NCI-H345 (cell line): ENCODE results near the gene C1QTNF5.

ENCODE experiments used
- DNase-seq: peaks from one replicate; lab custom pipeline; 2025; lab: John Stamatoyannopoulos, UW

Gene C1QTNF5

DNA sequence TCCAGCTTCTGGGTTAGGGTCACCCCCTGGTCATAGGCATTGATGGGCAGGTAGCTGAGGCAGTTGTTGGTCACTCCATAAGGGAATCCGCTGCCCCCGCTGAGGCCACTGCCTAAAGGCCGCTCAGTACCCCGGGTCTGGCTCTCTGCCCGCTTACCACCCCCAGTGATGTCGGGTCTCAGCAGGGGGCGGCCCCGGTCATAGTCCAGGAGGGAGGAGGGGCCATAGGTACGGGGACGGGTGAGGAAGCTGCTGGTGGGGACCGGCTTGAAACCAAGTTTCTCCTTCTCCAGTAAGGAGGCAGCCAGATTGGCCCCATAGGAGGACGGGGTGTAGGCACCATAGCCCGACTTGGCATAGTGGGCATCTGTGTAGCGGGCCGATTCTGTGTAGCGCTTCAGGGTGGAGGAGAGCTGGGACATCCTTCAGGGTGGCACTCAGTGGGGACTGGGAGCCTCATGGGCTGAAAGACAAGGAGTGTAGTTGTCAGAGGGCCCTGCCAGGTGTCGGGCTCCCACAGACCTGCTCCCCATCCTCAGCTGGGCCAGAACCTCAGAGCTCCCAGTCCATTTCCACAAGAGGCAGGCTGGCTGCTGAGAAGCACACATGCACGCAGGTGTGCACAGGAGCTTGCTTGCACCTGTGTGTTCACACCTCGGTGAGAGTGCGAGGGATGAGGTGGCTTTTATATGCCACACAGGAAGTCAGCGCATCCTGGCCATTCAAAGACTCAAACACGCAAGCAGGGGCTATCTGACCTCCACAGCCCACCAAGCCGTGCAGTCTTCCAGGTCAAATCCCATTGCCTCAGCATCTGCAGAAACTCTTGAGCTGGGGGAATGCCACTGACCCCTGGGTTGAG, 32.6 kb upstream of the C1QTNF5 start:
- no peak for DNase-seq

DNA sequence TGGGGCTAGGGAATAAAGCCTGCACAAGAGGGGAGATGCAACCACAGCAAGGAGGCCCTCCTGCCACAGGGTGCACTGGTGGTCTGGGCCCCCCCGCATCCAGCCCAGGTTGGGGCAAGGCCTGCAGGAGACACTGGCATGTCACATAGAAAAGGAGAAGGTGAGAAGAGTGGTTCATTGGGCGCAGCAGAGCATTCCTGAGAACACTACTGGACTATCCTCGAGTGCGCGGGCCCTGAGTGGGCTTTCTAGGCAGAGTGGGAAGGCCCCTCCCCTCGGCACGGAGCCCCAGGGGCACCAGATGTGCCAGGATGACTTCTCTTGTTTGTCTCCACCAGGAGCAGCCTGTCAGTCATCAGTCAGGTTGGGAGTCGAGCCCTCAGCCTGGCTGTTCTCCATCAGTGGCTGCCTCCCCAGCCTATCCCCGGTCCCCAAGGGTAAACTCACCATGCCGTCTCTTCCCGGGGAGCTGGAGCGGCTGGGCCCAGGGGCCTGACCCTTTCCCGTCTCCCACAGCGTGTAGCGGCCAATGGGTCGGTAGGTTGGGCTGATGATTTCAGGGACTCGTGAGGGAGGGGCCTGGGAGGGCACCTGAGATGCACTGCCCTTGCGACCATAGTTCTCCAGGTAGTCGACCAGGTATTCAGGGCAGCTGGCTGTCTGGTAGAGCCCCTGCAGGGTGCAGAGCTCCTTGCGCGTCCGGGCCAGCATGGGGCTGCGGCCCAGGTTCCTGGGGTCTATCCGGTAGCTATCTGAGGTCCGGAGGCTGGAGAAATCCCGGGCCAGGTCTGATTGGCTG, 31.8 kb upstream of the C1QTNF5 start:
- no peak for DNase-seq

DNA sequence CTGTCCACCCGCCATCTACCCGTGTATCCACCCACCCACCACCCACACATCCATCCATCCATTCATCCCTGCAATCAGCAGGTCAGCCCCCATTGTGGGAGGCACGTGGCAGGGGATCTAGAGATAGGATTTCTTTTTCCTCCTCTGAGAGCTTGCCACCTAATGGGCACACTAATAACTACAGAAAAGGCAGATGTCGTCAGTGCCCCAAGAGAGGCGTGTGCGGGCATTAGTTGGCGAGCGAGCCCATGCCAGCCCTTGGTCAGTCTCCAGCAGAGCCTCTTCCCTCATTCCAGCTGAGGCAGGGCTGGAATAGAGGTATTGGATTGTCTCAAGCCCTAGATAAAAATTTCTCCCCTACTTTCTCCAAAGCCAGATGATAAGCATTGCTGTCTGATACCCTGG, 31.1 kb upstream of the C1QTNF5 start:
- DNase-seq = no peak

DNA sequence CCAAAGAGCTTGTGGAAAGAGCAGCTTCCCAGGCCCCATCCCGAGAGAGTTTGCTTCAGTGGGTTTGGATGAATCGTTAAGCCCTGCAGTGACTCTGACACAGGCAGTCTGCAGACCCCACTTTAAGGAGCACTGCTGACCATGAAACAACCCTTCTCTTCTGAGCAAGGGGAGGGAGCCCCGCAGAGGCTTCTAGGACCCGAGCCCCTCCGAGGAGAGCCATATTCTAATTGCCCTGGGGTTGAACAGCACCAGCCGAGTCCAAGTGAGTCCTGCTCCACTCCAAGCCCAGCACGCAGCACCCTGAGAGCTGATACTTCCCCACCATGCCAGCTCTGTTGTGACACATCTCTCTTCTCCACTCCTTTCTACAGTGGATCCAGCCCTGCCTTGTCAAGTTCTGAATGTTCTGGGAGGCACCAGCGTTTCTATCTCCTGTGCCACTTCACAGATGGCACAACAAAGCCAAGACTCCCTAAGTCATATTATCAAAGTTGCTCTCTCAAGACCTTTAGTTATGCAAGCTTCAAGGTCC, 30.5 kb upstream of the C1QTNF5 start:
- no peak for DNase-seq

DNA sequence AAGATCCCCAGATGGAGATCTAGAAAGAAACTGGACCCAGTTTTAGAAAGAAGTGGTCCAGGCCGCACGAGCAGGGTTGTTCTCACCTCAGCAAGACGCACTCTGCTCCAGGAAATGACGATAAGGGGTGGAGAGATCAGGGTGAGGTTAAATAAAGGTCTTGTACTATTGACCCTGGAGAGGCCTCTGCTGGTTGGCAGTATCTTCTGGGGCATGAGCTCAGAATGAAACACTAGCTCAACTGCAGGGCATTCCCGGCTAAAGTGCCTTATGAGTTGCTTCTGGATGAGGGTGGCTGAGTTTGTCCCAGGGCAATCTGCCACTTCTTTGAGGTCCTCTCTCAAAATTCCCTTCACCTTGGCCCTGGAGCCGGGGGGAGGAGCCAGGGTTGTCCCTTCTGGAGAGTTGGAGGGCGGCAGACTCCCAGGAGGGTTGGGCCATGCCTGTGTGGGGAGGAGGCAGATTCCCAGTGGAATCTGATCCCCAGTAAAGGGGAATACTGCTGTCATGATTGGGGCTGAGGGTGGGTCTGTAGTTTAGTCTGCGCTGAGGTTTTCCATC, 29.9 kb upstream of the C1QTNF5 start:
- DNase-seq = no peak

DNA sequence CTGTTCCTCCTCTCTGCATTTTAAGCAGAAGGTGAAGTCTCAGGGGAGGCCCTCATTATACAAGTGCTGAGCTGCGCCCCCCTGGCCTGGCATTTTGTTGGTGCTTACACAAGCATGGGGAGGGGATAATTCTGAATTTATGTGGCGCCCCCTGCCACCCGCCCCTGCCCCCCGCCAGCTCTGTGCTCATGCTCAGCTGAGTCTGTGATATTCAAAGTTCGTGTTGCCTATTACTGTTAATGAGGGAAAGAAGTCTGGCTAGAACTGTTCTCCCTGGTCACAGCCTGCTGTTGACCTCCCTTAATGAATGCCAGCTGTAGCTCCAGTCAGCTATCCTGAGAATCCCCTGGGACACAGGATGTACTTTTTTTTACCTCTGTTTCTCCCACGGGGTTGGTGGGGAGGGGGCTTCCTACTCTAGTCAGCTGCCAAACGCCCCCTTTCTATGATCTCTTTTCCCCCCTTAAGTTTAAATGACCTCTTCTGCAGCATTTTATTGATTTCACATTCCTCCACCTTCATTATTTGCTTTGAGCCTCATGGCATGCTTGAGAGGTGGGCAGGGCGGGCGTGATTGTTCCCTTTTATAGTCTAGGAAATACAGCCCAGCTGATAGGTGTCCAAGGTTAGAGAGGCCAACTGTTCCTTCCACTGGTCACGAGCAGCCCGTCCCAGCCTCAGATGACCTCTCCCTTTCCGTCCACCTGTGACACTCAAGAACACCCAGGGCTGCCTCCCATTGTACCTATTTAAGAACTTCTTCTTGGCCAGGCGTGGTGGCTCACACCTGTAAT, 28.6 kb upstream of the C1QTNF5 start:
- DNase-seq = no peak

DNA sequence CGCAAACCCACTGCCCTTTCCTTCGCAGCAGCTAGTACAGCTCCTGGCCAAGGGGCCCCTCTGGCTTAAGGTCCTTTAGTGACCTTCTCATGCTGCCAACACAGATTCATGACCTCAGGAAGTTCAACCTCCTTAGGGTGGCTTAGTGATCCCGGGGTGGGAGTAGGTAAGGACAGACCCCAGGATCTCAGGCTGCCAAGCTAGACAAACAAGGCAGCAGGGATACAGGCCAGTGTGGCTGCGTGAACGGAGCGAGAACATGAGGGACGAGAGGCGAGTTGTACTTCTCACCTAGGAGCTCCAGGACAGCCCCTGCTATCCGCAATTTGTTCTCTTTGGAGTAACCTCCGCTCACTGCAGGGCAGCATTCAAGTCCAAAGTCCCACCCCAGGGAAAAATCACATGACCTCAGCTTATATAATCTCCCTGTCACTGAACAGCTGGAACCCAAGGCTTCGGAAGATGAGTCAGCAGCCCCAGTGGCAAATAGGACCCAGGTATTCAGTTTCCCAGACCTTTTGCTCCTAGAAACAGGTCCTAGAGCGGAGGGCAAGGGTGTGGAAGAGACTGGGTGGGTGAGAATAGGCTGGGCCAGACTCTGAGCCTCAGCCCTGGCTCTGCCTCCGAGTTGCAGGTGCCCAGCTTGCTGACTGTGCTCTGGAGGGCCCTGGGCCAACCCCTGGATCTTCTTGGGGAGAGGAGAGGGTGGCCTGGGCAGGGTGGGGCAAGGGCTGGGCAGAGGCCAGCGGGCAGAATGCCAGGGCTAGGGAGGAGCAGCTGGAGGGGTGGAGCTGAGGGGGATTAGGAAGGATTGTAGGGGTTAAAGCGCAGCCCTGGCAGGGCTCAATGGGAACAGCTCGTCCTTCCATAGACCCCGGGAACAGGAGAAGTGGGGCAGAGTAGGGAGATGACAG, 27.7 kb upstream of the C1QTNF5 start:
- peak; percentile 31 for DNase-seq

DNA sequence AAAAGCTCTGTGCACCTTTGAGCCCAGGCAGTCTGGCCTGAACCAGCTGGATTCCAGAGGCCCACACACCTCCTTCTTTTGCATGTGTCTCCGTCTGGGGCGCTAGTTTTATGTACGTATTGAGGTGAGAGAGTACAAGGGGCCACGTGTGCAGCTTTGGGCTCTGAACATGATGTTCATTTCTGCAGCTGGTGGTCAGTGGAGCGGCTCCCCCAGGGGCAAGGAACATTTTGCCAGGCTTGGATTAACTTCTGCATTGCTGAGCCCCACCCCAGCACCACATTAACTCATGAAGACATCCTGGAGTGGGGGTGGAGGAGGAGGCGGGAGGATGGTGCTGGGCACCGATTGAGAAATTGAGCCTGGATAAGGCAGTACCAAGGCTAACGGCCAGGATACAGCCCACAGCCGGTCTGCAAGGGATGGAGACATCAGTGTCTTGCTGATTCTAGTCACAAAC, 27.0 kb upstream of the C1QTNF5 start:
- no peak for DNase-seq

DNA sequence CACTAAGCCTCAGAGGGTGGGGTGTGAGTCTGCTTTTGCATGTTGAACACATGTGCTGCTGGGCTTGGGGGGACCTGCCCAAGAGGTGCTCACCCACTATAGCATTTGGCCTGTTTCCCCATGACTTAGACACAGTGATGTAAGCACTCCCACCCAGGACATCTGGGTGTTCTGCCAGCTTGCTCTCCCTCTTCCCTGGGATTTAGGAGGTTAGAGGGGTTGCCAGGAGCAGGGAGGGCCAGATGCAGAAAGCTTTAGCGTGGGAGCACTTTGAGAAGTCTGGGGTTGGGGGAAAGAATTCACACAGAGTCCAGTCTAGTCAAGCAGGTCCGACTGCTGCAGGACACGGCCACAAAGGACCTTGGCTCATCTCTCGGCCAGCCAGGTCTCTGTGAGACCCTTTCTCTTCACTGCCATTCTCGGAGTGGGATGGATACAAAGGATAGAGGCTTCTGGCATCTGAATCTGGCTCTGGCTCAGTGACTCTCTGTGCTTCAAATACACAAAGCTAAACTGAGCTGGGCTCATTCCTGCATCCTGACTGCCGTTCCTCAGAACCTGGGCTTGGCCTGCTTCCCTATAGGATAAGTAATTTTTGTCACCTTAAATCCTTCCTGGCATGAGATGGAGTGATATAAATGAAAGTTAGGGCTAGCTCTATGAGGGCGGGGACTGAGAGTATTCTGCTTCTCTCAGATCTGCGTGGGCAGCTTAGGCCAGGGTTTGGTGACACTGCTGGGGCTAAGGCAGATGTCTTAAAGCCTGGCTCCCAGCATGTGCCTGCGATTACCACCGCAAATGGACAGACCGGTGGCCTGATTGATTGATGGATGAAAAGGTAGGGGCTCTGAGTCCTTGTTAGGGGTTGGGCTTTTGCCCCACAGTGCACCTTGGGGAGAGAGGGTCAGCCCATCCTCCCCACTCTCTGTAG, 26.3 kb upstream of the C1QTNF5 start:
- no peak for DNase-seq

DNA sequence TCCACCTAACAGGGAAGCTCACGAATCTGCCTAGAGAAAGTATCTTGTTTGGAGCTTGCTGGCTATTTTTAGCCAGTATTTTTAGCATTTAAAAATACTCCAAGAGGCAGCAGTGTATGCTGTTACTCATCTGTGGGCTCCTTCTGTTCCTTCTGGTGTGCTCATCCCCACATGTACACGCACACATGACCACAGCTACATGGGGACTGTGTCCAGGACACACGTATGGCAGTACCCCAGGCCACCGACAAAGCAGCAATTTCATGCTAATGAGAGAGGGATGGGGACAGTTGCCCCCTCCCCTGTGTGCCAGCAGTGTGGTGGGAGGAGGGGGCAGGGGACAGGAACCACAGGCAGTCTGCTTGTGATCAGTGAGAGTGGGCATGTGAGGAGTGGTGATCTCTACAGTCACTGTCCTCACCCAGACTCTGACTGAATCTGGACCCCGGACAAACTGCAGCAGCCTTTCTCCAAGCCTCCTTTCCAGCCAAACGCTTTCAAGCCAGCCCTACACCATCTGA, 24.4 kb upstream of the C1QTNF5 start:
- DNase-seq = no peak

DNA sequence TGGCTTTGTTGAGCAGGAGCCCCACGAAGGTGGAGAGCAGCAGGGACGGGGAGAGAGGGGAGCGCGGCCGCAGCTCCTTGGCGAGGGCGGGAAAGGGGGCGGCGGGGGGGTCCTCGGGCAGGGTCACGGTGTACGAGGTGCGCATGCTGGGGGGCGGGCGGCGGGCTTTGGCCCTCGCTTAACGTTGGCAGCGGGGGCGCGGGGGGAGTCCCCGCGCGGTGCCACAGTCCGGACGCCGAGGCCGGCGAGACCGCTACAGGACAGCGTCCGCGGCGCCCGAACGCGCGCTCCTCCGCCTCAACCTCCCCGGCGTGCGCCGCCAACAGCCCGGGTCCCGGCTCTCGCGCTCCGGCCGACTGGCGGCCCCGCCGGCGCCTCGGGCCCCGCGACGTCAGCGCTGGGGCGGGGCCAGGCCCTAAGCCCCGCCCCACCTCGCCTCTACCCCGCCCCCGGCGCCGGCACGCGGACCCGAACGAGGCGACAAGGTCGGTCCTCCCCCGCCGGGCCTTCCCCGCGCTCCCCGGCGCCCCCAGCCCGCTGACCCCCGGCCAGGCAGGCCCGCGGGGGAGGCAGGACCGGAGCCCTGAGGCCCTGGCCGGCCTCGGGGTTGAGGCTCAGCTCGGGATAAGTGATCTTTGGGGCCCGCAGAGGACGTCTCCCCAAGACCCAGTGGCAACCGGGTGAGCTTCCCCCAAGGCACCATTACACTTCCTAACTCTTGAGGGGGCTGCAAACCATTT, 23.3 kb upstream of the C1QTNF5 start:
- peak; percentile 57 for DNase-seq

DNA sequence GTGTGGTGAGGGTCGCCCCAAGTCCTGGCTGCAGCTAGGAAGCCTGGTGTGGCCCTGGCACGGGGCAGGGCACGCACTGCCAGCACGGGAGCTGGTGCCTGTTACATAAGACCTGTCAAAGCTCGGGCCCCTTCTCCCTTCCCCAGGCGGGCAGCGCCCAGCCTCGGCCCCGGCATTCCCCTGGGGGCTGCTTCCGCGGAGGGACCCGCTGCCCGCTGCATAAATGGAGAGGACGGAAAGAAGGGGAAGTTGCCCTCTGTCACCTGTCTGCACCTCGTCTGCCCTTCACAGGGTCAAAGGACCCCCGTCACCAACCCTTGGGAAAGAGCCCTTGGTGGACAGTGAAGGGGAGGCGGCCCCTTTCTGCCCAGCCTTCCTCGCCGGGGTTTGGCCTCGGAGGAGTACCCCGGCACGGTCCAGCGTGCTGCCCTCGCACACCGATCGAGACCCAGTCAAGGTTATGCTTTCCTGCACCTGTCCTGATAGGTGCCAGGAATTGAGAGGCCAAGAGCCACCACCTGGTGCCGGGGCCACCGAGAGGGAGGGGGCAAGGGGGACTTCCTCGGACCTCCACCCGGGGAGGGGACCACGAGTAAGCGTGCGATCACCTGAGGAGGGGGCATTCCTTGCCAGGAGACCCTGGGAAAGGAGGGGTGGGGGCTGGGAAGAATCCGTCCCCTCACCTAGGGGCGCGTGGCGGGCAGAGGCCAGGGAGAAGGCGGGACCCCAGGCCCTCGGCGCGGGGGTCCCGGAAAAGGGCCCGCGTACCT, 22.6 kb upstream of the C1QTNF5 start:
- DNase-seq = no peak

DNA sequence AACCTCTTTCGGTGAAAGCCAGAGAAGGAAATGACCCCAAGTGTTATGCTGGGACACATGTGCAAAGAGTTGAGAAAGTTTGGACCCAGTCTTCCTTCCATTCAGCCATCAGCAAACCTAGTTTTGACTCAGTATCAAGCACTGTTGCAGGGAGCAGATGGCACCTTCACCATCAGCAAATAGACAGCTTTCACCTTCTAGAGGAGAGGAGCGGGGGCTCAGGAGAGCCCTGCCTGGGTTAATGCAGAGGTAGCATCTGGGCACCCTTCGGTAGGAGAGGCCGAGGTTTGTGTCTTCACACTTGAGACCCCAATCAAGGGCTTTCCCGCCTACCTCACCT, 22.0 kb upstream of the C1QTNF5 start:
- no peak for DNase-seq

DNA sequence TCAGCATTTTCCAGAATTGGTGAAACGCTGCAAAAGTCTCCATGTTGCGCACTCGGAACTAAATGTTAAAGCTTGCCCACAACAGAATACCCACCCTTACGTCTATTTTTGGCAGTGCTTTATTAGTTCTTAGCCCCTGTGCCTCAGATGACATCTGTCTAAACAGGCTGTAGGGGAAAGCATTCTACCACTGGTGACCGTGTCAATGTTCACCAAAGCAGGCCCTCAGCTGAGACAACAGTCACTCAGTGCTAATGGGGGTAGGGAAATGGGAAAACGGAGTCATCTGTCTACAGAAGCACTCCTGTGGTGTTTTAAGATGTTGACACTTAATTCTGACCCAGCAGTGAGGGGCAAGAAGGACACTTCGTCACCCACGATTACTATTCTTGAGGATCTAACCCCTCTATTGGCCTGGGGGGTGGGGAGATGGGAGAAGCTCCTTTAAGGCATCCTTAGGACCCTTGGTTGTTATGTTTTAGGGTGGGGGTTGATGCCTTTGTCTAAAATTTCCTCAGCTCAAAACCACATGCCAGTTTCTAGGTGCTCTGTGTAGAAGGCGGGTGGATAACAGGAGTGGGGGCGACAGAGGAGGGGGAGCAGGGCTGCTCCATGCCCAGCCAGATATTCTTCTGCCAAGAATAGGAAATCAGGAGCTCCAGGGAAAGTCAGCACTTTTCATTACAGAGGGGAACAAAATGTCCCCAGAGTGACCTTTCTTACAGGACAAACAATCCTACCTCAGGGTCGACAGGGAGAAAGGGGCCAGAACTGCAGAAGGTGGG, 21.4 kb upstream of the C1QTNF5 start:
- no peak for DNase-seq

DNA sequence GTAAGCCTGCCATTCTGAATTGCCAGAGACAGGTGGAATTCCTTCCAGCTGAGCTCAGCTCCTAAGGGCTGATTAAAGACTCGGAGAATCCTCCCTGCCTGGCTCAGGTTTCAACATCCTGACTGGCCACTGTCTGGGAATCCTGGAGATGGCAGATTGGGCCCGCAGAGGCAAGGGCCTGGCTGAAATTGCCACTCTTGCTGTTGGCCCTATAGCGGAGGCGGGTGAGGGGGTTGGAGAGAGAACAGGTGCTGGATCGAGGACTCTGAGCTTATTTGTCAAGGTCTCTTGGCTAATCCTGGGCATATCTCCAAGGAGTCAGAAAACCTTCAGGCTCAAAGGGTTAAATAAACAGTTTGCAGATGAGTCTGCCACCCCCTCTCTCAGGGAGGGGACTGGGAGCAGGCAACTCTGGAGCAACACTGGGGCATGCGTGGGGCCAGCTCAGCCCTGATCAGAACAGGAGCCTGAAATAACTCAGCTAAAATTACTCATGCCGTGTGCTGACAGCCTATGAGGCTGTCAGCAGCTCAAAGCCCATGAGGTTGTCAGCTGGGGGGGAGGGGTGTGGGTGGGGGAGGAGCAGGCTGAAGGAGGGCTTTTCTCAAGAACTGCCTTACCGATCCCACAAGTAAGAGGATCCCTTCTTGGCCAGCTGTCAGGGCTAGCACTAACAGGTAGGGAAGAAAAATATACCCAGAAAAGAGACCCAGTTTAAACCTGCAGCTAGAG, 20.5 kb upstream of the C1QTNF5 start:
- DNase-seq = no peak
